Activated T-helper 2 cell treated with anti-CD3 and anti-CD28 coated beads, Interferon-gamma antibody, Interleukin-2, Interleukin-4, amounts not matched to agents 10 μg/mL and 5 μg/mL and 100 μg/mL, durations not matched to agents 14 hours and 24 hours and 36 hours (primary cell): ENCODE results near the gene TRIM59. TPM values are rescaled to one million over a fixed set of nuclear protein-coding genes. Genes with fewer than 3 reads are reported as not detected.
"Not testable (repeated sequence)": the region's sequence is repeated elsewhere in the genome, so short reads cannot be mapped to it uniquely, and the experiment has no call there.

Source experiments
- DNase-seq: peaks from one replicate; pipeline ENCODE4 v3.0.0; 2021; ENCODE audit warnings: low spot score
- H3K27ac Mint-ChIP-seq: one replicate; pipeline ENCODE4 v1.8.0; 2021; ENCODE audit warnings: mixed read lengths
- H3K27me3 Mint-ChIP-seq: one replicate; pipeline ENCODE4 v1.8.0; 2021; ENCODE audit warnings: low read depth, mixed read lengths
- H3K36me3 Mint-ChIP-seq: one replicate; pipeline ENCODE4 v1.8.0; 2021; ENCODE audit warnings: low read depth, mixed read lengths
- H3K4me1 Mint-ChIP-seq: one replicate; pipeline ENCODE4 v1.8.0; 2021; ENCODE audit warnings: low read depth, mixed read lengths
- H3K4me3 Mint-ChIP-seq: one replicate; pipeline ENCODE4 v1.8.0; 2021; ENCODE audit warnings: low read depth, mild to moderate bottlenecking, moderate library complexity, mixed read lengths
- H3K9me3 Mint-ChIP-seq: one replicate; pipeline ENCODE4 v1.8.0; 2021; ENCODE audit warnings: mixed read lengths
- intact Hi-C: fragments of 100-400 bp; cut with micrococcal nuclease; formaldehyde crosslinking; loops from one replicate; pipeline ENCODE4 v1.15.1; 2023
- total RNA-seq: library from RNA; stranded (reverse); gene quantifications from 2 replicates; pipeline ENCODE4 v1.2.3, GENCODE V29; 2022

Gene TRIM59
- total RNA-seq, 1 donor from 2014 or later = 35.9 TPM

DNA sequence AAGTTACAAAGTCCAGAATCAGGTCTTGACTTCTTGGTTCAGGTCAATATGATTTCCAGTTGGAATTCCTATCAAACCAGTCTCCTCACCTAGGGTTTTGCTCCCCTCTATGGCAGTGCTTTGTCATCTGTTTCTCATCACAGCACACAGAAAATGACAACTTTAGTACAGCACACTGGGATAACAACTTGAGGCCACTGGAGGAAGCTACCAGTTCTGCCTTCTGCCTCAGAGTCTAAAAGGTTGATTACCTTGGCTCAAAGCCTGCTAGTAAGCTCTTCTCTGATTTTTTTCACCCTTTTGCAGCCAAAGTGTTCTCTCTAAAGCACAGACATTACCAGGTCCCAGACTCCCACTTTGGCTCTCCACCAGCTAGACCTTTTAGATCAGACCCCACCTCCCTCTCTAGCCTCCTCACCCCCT, 24.8 kb upstream of the TRIM59 start:
- intact Hi-C loops = no loop called here
- no peak for DNase-seq
- H3K9me3 Mint-ChIP-seq = peaks cover 10% of the 10 kb centered on the region

DNA sequence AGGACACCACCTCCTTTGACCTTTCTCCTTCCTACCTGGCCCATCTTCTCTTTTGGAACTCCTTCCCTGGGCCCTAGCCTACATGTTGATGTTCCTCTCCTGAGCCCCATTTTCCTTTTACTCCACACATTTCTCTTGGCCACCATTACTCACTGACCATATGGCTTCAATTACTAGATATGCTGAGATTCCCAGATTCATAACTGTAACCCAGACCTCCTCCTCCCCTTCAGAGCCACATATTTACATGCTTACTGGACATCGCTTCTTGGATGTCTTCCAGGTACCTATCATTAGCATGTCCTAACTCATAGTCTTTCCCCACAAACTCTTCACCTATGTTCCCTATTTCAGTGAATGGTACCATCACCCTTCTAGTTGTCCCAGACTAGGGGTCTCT, 24.4 kb upstream of the TRIM59 start:
- Mint-ChIP-seq H3K4me3 (no peak overlapping the region), H3K9me3 (peaks cover 14% of the 10 kb centered on the region)

More for the DNA sequence above, 24.8 kb upstream of the TRIM59 start:
- peaks cover 16% of the 10 kb centered on the region for H3K27me3 Mint-ChIP-seq
- no peaks in the 10 kb centered on the region for H3K4me1 Mint-ChIP-seq
- no peak overlapping the region for H3K4me3 Mint-ChIP-seq
- H3K27ac Mint-ChIP-seq = no peak overlapping the region
- peaks cover 4% of the 10 kb centered on the region for H3K36me3 Mint-ChIP-seq

DNA sequence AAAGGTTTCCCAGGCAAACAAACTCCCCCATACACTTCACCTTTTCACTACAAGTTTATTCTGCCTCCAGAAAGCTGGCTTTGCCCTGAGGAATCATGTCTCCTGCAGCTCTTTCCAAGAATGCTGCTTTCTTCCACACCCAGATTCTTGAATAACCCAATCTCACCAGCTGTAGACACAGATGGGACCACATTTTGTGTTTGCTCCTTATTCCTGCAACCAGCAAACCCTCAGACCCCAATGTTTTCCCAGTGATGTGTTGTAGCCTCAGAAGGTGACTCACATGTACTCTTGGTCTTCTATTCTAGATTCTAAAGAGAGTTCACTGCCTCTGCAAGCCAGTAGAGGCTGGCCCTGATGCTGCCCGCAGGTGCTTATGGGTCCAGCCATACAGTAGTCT, 23.6 kb upstream of the TRIM59 start:
- intact Hi-C loops = no loop called here
- no peak overlapping the region for H3K27ac Mint-ChIP-seq
- peaks cover 17% of the 10 kb centered on the region for H3K9me3 Mint-ChIP-seq
- H3K4me1 Mint-ChIP-seq = no peaks in the 10 kb centered on the region
- no peak for DNase-seq
- H3K36me3 Mint-ChIP-seq = peaks cover 4% of the 10 kb centered on the region
- H3K4me3 Mint-ChIP-seq = no peak overlapping the region
- peaks cover 21% of the 10 kb centered on the region for H3K27me3 Mint-ChIP-seq

More for the DNA sequence above, 24.4 kb upstream of the TRIM59 start:
- DNase-seq = no peak
- intact Hi-C loops = no loop called here
- Mint-ChIP-seq H3K27me3 (peaks cover 19% of the 10 kb centered on the region), H3K27ac (no peak overlapping the region), H3K4me1 (no peaks in the 10 kb centered on the region), H3K36me3 (peaks cover 4% of the 10 kb centered on the region)

DNA sequence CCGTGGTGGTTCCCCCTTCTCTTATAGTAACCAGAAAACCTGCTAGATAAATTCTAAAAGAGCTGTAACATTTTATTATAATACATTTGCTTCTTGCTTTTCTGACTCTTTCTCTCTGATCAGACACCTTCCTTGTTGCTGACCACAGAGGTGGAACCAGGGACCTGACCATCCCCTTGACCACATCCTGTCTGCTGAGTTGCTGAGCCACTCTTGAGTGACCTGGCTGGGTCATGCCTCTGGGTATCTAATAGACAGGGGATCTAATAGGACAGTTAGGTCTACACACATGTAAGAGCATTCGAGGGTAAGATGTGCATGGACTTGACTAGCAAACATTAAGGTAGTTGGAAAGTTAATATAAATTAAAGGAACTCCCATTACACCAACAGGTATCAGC, 22.8 kb upstream of the TRIM59 start:
- H3K27ac Mint-ChIP-seq = no peak overlapping the region
- H3K4me3 Mint-ChIP-seq = no peak overlapping the region
- peaks cover 21% of the 10 kb centered on the region for H3K27me3 Mint-ChIP-seq
- DNase-seq = no peak
- H3K9me3 Mint-ChIP-seq = peaks cover 17% of the 10 kb centered on the region
- no peaks in the 10 kb centered on the region for H3K4me1 Mint-ChIP-seq
- intact Hi-C loops = no loop called here
- H3K36me3 Mint-ChIP-seq = peaks cover 4% of the 10 kb centered on the region

DNA sequence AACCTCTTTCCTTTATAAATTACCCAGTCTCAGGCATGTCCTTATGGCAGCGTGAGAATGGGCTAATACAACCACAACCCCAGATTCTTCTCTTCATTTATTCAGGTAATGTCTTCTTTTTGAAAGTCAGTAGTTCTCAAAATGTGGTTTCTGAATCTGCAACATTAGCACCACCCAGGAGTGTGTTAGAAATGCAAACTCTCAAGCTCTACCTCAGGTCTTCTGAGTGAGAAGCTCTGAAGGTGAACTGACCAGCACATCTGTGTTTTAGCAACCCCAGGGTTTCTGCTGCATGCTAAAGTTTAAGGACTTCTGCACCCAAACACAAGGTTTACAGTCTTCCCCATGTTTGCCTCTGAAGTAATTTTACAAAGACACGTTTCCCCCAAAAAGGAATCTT, 22.3 kb upstream of the TRIM59 start:
- Mint-ChIP-seq H3K27ac (no peak overlapping the region), H3K4me1 (no peaks in the 10 kb centered on the region), H3K9me3 (peaks cover 17% of the 10 kb centered on the region), H3K27me3 (peaks cover 23% of the 10 kb centered on the region), H3K36me3 (peaks cover 4% of the 10 kb centered on the region), H3K4me3 (no peak overlapping the region)
- intact Hi-C loops = no loop called here
- DNase-seq = no peak

DNA sequence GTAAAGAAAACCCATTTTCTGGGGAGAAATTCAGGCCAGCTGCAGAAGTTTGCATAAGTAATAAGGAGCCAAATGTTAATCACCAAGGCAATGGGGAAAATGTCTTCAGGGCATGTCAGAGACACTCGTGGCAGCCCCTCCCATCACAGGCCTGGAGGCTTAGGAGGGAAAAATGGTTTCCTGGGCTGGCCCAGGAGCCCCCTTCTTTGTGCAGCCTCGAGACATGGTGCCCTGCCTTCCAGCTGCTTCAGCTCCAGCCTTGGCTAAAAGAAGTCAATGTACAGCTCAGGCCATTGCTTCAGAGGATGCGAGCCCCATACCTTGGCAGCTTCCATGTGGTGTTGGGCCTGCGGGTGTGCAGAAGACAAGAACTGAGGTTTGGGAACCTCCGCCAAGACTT, 20.6 kb upstream of the TRIM59 start:
- Mint-ChIP-seq H3K27ac (no peak overlapping the region), H3K27me3 (peaks cover 18% of the 10 kb centered on the region), H3K9me3 (peaks cover 17% of the 10 kb centered on the region), H3K4me3 (no peak overlapping the region), H3K36me3 (peaks cover 4% of the 10 kb centered on the region), H3K4me1 (no peaks in the 10 kb centered on the region)
- intact Hi-C loops = no loop called here
- no peak for DNase-seq

DNA sequence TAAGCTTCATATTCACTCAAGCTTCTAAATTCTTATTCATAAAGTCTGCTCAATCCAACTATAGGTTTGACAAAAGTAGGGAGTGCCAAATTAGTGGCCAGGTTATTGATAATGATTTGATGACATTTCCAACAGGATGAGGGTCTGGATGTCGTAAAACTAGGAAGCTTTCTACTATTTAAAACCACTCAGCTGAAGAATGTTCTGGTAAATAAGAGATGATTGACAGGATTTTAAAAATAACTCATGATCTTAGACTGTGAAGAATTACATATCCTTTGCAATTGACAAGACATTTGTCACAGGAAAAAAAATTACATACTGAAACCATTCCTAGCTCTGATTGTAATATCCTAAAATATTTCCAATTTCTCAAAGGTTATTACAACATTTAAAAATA, 15.4 kb upstream of the TRIM59 start:
- H3K36me3 Mint-ChIP-seq = peaks cover 4% of the 10 kb centered on the region
- H3K4me3 Mint-ChIP-seq = no peak overlapping the region
- peaks cover 32% of the 10 kb centered on the region for H3K27me3 Mint-ChIP-seq
- intact Hi-C loops = no loop called here
- H3K4me1 Mint-ChIP-seq = no peaks in the 10 kb centered on the region
- no peak overlapping the region for H3K27ac Mint-ChIP-seq
- peaks cover 13% of the 10 kb centered on the region for H3K9me3 Mint-ChIP-seq
- no peak for DNase-seq

DNA sequence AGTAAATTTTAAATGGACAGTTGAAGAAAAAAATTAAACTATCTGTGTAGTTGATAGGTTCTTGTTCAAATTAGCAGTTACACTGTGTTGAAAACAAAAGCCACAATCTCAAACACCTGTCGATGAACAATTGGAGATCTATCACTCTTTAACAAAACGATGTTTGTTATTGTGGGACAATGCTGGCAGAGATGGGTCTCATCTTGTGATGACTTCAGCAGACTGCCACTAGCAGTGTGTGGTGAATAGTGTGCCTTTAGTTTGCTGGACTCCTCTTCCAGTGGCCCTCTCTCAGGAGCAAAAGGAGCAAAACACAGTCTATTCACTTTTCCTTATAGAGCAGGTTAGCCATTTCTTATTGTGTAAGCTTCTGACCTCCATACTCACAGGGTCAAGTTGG, 14.7 kb upstream of the TRIM59 start:
- Mint-ChIP-seq H3K27ac (no peak overlapping the region), H3K9me3 (peaks cover 6% of the 10 kb centered on the region), H3K4me1 (no peaks in the 10 kb centered on the region), H3K27me3 (peaks cover 34% of the 10 kb centered on the region), H3K36me3 (no peaks in the 10 kb centered on the region), H3K4me3 (no peak overlapping the region)
- intact Hi-C loops = no loop called here
- no peak for DNase-seq

DNA sequence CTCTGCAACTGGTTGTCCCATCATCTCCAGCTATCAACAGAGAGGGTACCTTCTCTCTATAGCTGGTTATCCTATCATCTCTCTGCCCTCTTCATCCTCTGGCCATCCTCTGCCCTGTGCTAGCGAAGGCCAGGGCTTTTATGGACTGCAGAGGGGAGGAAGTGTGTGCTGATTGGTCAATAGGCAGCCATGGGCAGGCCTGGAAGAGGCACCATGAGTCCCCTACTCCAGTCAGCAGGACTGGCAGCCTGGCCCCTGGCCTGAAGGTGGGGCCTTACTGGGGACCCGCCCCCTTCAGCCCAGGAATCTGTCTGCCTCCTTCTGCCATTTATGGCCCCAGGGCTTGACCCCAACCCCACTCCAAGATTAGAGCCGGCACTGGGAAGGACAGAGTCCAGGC, 10.4 kb upstream of the TRIM59 start:
- Mint-ChIP-seq H3K27ac (no peak overlapping the region), H3K27me3 (peaks cover 42% of the 10 kb centered on the region), H3K4me1 (no peaks in the 10 kb centered on the region), H3K36me3 (no peaks in the 10 kb centered on the region), H3K4me3 (no peak overlapping the region), H3K9me3 (no peaks in the 10 kb centered on the region)
- intact Hi-C loops = no loop called here
- DNase-seq = no peak

DNA sequence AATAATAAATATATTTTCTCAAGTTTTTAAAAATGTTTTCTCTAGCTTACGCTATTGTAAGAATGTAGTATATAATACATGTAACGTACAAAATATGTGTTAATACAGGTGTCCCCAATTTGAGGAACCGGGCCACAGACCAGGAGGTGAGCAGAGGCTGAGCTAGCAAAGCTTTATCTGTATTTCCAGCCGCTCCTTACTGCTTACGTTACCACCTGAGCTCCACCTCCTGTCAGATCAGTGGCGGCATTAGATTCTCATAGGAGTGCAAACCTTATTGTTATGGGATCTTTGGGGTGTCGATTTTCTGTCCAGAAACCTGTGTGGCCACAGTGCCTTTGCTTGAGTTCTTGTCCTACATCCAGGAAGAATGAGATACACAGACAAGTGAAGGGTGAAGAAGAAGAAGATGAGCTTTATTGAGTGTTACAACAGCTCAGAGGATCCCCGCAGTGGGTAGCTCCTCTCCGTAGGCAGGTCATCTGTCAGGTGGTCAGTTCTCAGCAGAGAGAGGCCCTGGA, 9.9 kb upstream of the TRIM59 start:
- no peak overlapping the region for H3K4me3 Mint-ChIP-seq
- peaks cover 40% of the 10 kb centered on the region for H3K27me3 Mint-ChIP-seq
- no peak for DNase-seq
- no peak overlapping the region for H3K27ac Mint-ChIP-seq
- H3K4me1 Mint-ChIP-seq = no peaks in the 10 kb centered on the region
- no peaks in the 10 kb centered on the region for H3K36me3 Mint-ChIP-seq
- H3K9me3 Mint-ChIP-seq = no peaks in the 10 kb centered on the region
- intact Hi-C loops = no loop called here

DNA sequence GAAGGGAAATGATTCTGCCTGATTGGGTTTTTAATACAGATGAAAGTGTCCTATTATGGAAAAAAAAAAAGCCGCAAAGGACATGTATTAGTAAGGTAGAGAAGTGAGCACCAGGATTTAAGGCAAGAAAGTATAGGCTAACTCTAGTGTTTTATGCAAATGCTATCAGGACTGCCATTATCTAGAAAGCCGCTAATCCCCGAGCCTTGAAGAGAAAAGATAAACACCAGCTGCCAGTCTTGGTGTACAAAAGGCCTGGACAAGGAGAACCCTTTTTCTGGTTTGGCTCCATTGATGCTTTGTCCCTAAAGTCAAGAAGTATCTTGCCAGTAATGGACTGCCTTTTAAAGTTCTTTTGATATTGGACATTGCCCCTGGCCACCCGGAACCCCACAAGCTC, 8.6 kb upstream of the TRIM59 start:
- Mint-ChIP-seq H3K36me3 (no peaks in the 10 kb centered on the region), H3K4me1 (no peaks in the 10 kb centered on the region), H3K4me3 (no peak overlapping the region), H3K9me3 (no peaks in the 10 kb centered on the region), H3K27ac (no peak overlapping the region), H3K27me3 (peaks cover 37% of the 10 kb centered on the region)
- intact Hi-C loops = no loop called here
- no peak for DNase-seq

DNA sequence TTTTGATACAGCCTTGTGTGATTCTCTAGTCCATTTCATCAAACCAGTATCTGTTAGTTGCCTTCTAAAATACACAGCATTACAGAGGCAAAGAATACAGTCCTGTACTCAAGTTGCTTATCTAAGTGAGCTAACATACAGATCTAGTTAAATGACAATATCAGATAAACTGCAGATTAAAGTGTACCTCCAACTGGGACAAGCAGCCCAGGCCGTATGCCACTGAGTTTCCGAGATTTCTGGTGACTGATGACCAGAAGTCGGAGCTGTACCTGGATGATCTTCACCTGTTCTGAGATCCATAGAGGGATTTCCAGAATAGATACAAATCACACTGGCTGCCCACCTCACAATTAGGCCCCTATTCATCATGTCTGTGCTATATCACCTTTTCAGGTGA, 6.3 kb upstream of the TRIM59 start:
- peaks cover 21% of the 10 kb centered on the region for H3K27me3 Mint-ChIP-seq
- no peak overlapping the region for H3K27ac Mint-ChIP-seq
- DNase-seq = no peak
- H3K4me1 Mint-ChIP-seq = peaks cover 2% of the 10 kb centered on the region
- no peak overlapping the region for H3K4me3 Mint-ChIP-seq
- intact Hi-C loops = no loop called here
- H3K36me3 Mint-ChIP-seq = no peaks in the 10 kb centered on the region
- H3K9me3 Mint-ChIP-seq = no peaks in the 10 kb centered on the region

DNA sequence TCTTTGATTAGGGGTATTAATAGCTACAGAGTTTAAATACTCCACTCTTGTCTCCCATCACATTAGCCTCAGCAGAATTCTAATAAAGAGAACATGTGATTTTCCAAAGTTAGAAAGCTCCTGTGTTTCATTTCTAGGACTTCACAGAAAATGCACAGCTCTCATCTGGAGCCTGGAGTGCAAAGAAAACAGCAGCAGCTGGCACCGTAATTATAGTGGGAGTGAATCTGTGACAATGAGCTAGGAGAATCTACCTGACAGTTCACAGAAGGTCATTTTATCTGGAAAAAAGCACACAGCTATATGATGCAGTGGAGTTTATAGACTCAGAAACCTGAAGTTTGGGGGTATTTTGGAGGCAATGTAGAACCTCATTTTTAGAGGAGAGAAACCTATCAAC, 5.4 kb upstream of the TRIM59 start:
- H3K4me1 Mint-ChIP-seq = peaks cover 10% of the 10 kb centered on the region
- peaks cover 5% of the 10 kb centered on the region for H3K9me3 Mint-ChIP-seq
- DNase-seq = no peak
- peaks cover 21% of the 10 kb centered on the region for H3K27me3 Mint-ChIP-seq
- no peak overlapping the region for H3K4me3 Mint-ChIP-seq
- intact Hi-C loops = no loop called here
- no peak overlapping the region for H3K27ac Mint-ChIP-seq
- peaks cover 4% of the 10 kb centered on the region for H3K36me3 Mint-ChIP-seq

DNA sequence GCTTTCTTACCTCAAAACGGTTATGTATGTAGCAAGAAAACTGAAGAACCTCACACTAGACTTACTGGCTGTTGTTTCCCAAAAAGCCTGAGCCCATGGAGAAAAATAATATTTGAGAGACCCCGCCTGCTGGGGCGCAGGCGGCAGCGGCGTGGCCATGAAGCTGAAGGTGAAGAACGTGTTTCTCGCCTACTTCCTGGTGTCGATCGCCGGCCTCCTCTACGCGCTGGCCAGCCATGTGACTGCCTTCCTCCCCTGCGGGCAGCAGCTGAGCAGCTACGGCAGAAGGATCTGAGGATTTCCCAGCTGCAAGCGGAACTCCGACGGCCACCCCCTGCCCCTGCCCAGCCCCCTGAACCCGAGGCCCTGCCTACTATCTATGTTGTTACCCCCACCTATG, 2.7 kb upstream of the TRIM59 start:
- peaks cover 20% of the 10 kb centered on the region for H3K4me1 Mint-ChIP-seq
- H3K27me3 Mint-ChIP-seq, H3K27ac Mint-ChIP-seq, DNase-seq, intact Hi-C loops, H3K9me3 Mint-ChIP-seq, H3K4me3 Mint-ChIP-seq: not testable (repeated sequence)
- peaks cover 26% of the 10 kb centered on the region for H3K36me3 Mint-ChIP-seq
